BLaER1 treated with 17β-estradiol and CSF1 and Interleukin-3, amounts not matched to agents 10 nM and 100 nM (cell line): ENCODE data around the gene PPP1R36.
A peak's percentile ranks its signal among the peaks of the same experiment; 100 is the strongest.

Experiments
- H3K27ac ChIP-seq, 11 experiments: shearing (Covaris generic); formaldehyde crosslinking; 2 replicates each; pipeline ENCODE4 v1.8.1; 2022
- H3K27me3 ChIP-seq, 11 experiments: shearing (Covaris generic); formaldehyde crosslinking; 2 replicates each; pipeline ENCODE4 v1.8.1; 2022
- H3K36me3 ChIP-seq, 11 experiments: shearing (Covaris generic); formaldehyde crosslinking; 2 replicates each; pipeline ENCODE4 v1.8.1; 2022
- H3K4me1 ChIP-seq, 10 experiments: shearing (Covaris generic); formaldehyde crosslinking; 2 replicates each; pipeline ENCODE4 v1.8.1; 2022
- H3K4me2 ChIP-seq, 11 experiments: shearing (Covaris generic); formaldehyde crosslinking; 2 replicates each; pipeline ENCODE4 v1.8.1; 2022
- H3K4me3 ChIP-seq, 10 experiments: shearing (Covaris generic); formaldehyde crosslinking; 2 replicates each; pipeline ENCODE4 v1.8.1; 2022
- H3K9ac ChIP-seq, 11 experiments: shearing (Covaris generic); formaldehyde crosslinking; 2 replicates each; pipeline ENCODE4 v1.8.1; 2022
- H3K9me3 ChIP-seq, 11 experiments: shearing (Covaris generic); formaldehyde crosslinking; replicated peaks in 1 of 11; 2 replicates each; pipeline ENCODE4 v1.8.1; 2022
- H4K20me1 ChIP-seq, 11 experiments: shearing (Covaris generic); formaldehyde crosslinking; 2 replicates each; pipeline ENCODE4 v1.8.1; 2022
- Cebpa-rat ChIP-seq, 11 experiments: shearing (Covaris generic); IDR thresholded peaks; 2 replicates each; pipeline ENCODE4 v1.8.1; 2022

The PPP1R36 gene

GRCh38 chr14:64598404-64598803 is 48.6 kb downstream of the PPP1R36 start:
- H4K20me1 ChIP-seq: no peaks in the 10 kb centered on the region
- no peaks in the 10 kb centered on the region for H3K9me3 ChIP-seq
- H3K27ac ChIP-seq: no peak overlapping the region
- no peak overlapping the region for H3K4me3 ChIP-seq
- no peaks in the 10 kb centered on the region for H3K4me1 ChIP-seq
- no peaks in the 10 kb centered on the region for H3K27me3 ChIP-seq
- TF ChIP-seq Cebpa-rat (IDR thresholded peaks at IDR 0.05): no peak
- H3K36me3 ChIP-seq: no peaks in the 10 kb centered on the region
- no peak overlapping the region for H3K4me2 ChIP-seq
- H3K9ac ChIP-seq: no peak overlapping the region

- Histone ChIP-seq H3K36me3 (no peaks in the 10 kb centered on the region), H3K4me2 (no peak overlapping the region), H3K9ac (no peak overlapping the region), H3K4me3 (no peak overlapping the region), H3K27me3 (no peaks in the 10 kb centered on the region), H4K20me1 (no peaks in the 10 kb centered on the region), H3K9me3 (no peaks in the 10 kb centered on the region), H3K4me1 (no peaks in the 10 kb centered on the region), H3K27ac (no peak overlapping the region)
- no peak for TF ChIP-seq Cebpa-rat (IDR thresholded peaks at IDR 0.05)
These were observed 51.8 kb downstream of the PPP1R36 start for GRCh38 chr14:64601571-64601970.

- TF ChIP-seq Cebpa-rat (IDR thresholded peaks at IDR 0.05): no peak
- H3K9me3 ChIP-seq: no peaks in the 10 kb centered on the region
- H3K4me1 ChIP-seq: no peaks in the 10 kb centered on the region
These were observed 53.1 kb downstream of the PPP1R36 start for GRCh38 chr14:64602826-64603225.

GRCh38 chr14:64604001-64604400 is 54.2 kb downstream of the PPP1R36 start:
- no peaks in the 10 kb centered on the region for H3K4me1 ChIP-seq
- no peak overlapping the region for H3K4me2 ChIP-seq
- H3K36me3 ChIP-seq: no peaks in the 10 kb centered on the region
- no peak overlapping the region for H3K4me3 ChIP-seq
- no peaks in the 10 kb centered on the region for H3K27me3 ChIP-seq
- H3K27ac ChIP-seq: no peak overlapping the region
- no peak overlapping the region for H3K9ac ChIP-seq
- no peaks in the 10 kb centered on the region for H4K20me1 ChIP-seq
- no peak for TF ChIP-seq Cebpa-rat (IDR thresholded peaks at IDR 0.05)
- H3K9me3 ChIP-seq: no peaks in the 10 kb centered on the region

More at GRCh38 chr14:64602826-64603225, 53.1 kb downstream of the PPP1R36 start:
- H3K4me2 ChIP-seq: no peak overlapping the region
- no peak overlapping the region for H3K9ac ChIP-seq
- no peaks in the 10 kb centered on the region for H3K27me3 ChIP-seq
- no peaks in the 10 kb centered on the region for H3K36me3 ChIP-seq
- H3K27ac ChIP-seq: no peak overlapping the region
- H3K4me3 ChIP-seq: no peak overlapping the region
- H4K20me1 ChIP-seq: no peaks in the 10 kb centered on the region

GRCh38 chr14:64604881-64605280 is 55.1 kb downstream of the PPP1R36 start:
- Histone ChIP-seq H3K27me3 (no peaks in the 10 kb centered on the region), H3K4me3 (no peak overlapping the region), H4K20me1 (no peaks in the 10 kb centered on the region)

GRCh38 chr14:64605926-64606685 is 56.3 kb downstream of the PPP1R36 start:
- Histone ChIP-seq H3K4me2 (no peak overlapping the region), H3K27ac (no peak overlapping the region), H3K4me3 (no peak overlapping the region), H3K9ac (no peak overlapping the region), H3K9me3 (no peaks in the 10 kb centered on the region), H4K20me1 (no peaks in the 10 kb centered on the region), H3K36me3 (no peaks in the 10 kb centered on the region), H3K27me3 (no peaks in the 10 kb centered on the region), H3K4me1 (peaks cover 0 to 5% (median 0%) of the 10 kb centered on the region in 10 experiments; a peak in 4 of 20 replicates)
- no peak for TF ChIP-seq Cebpa-rat (IDR thresholded peaks at IDR 0.05)

More at GRCh38 chr14:64604881-64605280, 55.1 kb downstream of the PPP1R36 start:
- no peak overlapping the region for H3K27ac ChIP-seq
- H3K36me3 ChIP-seq: no peaks in the 10 kb centered on the region
- TF ChIP-seq Cebpa-rat (IDR thresholded peaks at IDR 0.05): no peak
- no peak overlapping the region for H3K4me2 ChIP-seq
- H3K4me1 ChIP-seq: peaks cover 0 to under 1% (median 0%) of the 10 kb centered on the region in 10 experiments; a peak in 1 of 20 replicates
- H3K9ac ChIP-seq: no peak overlapping the region
- no peaks in the 10 kb centered on the region for H3K9me3 ChIP-seq

- no peak overlapping the region for H3K9ac ChIP-seq
- H3K27ac ChIP-seq: no peak overlapping the region
- 0 out of 22 replicates have a peak overlapping the region, but pooled peaks of 1 of the 11 experiments have one; percentile 20 for H3K4me2 ChIP-seq
- H3K9me3 ChIP-seq: no peaks in the 10 kb centered on the region
- peaks cover 0 to 6% (median 0%) of the 10 kb centered on the region in 10 experiments; a peak in 5 of 20 replicates for H3K4me1 ChIP-seq
- H3K36me3 ChIP-seq: no peaks in the 10 kb centered on the region
- H3K27me3 ChIP-seq: no peaks in the 10 kb centered on the region
- no peaks in the 10 kb centered on the region for H4K20me1 ChIP-seq
- no peak for TF ChIP-seq Cebpa-rat (IDR thresholded peaks at IDR 0.05)
- no peak overlapping the region for H3K4me3 ChIP-seq
These were observed 60.4 kb downstream of the PPP1R36 start for GRCh38 chr14:64610049-64610746.

- H3K4me2 ChIP-seq: no peak overlapping the region
- no peaks in the 10 kb centered on the region for H3K9me3 ChIP-seq
- no peaks in the 10 kb centered on the region for H4K20me1 ChIP-seq
- H3K4me3 ChIP-seq: no peak overlapping the region
- H3K4me1 ChIP-seq: peaks cover 0 to 8% (median 0%) of the 10 kb centered on the region in 10 experiments; a peak in 5 of 20 replicates
- no peak for TF ChIP-seq Cebpa-rat (IDR thresholded peaks at IDR 0.05)
- no peak overlapping the region for H3K9ac ChIP-seq
- H3K27me3 ChIP-seq: no peaks in the 10 kb centered on the region
- no peak overlapping the region for H3K27ac ChIP-seq
- no peaks in the 10 kb centered on the region for H3K36me3 ChIP-seq
These were observed 61.7 kb downstream of the PPP1R36 start for GRCh38 chr14:64611358-64612020.

- Histone ChIP-seq H3K36me3 (no peaks in the 10 kb centered on the region), H3K27ac (no peak overlapping the region), H3K4me3 (no peak overlapping the region), H3K27me3 (no peaks in the 10 kb centered on the region), H3K9me3 (no peaks in the 10 kb centered on the region), H3K9ac (no peak overlapping the region), H4K20me1 (no peaks in the 10 kb centered on the region), H3K4me1 (peaks cover 0 to 8% (median 0%) of the 10 kb centered on the region in 10 experiments; a peak in 5 of 20 replicates), H3K4me2 (no peak overlapping the region)
- no peak for TF ChIP-seq Cebpa-rat (IDR thresholded peaks at IDR 0.05)
These were observed 62.2 kb downstream of the PPP1R36 start for GRCh38 chr14:64612021-64612380.
